Esophagus squamous epithelium (tissue), 5 donors: ENCODE data around the gene TMA7. TPM values are rescaled to one million over a fixed set of nuclear protein-coding genes. Genes with fewer than 3 reads are reported as not detected.
A peak's percentile ranks its signal among the peaks of the same experiment; 100 is the strongest.
"Not testable (repeated sequence)": the region's sequence is repeated elsewhere in the genome, so short reads cannot be mapped to it uniquely, and the experiment has no call there.

ENCODE experiments used
- DNase-seq: peaks from one replicate; lab custom pipeline; 2025; lab: John Stamatoyannopoulos, UW
- H3K27ac ChIP-seq, 4 donors: fragments of 200-600 bp; sonication (generic); one replicate each; pipeline ENCODE4 v1.5.1; 2016 to 2019; ENCODE audit warnings: mild to moderate bottlenecking in 1 of 4
- H3K27me3 ChIP-seq, 4 donors: fragments of 200-600 bp; sonication (generic); 1 replicate in 3 of 4; 2 replicates in 1 of 4; pipeline versions ENCODE4 v1.5.1 to v1.6.0; 2017 to 2021; ENCODE audit warnings: antibody characterized with exemption in 1 of 4
- H3K36me3 ChIP-seq, 3 donors: fragments of 200-600 bp; sonication (generic); one replicate each; pipeline ENCODE4 v1.5.1; 2016 to 2019
- H3K4me1 ChIP-seq, 3 donors: fragments of 200-600 bp; sonication (generic); one replicate each; pipeline ENCODE4 v1.5.1; 2017 to 2019
- H3K4me3 ChIP-seq, 4 donors: fragments of 200-600 bp; sonication (generic); 1 replicate in 3 of 4; 2 replicates in 1 of 4; pipeline ENCODE4 v1.5.1; 2016 to 2019; ENCODE audit warnings: mild to moderate bottlenecking in 2 of 4, moderate library complexity in 1 of 4
- H3K9me3 ChIP-seq, 3 donors: fragments of 200-600 bp; sonication (generic); one replicate each; pipeline ENCODE4 v1.5.1; 2016 to 2019
- CTCF ChIP-seq, 6 experiments: fragments of 450-650 bp in 4 of 6; fragments of 200-600 bp in 2 of 6; sonication (generic) in 2 of 6; IDR thresholded peaks; one replicate each; pipeline ENCODE4 v1.5.1; 2016 to 2019; ENCODE audit warnings: antibody characterized with exemption in 6 of 6, mild to moderate bottlenecking in 4 of 6, moderate library complexity in 4 of 6
- POLR2A ChIP-seq, 4 donors: fragments of 450-650 bp; IDR thresholded peaks; one replicate each; pipeline ENCODE4 v1.6.1; 2017; ENCODE audit warnings: antibody characterized with exemption in 4 of 4, mild to moderate bottlenecking in 4 of 4, moderate library complexity in 3 of 4
- whole genome bisulfite sequencing, 2 donors: methylation state at CpG; one replicate each; pipeline ENCODE4 v1.1.5; 2018; 5-methylcytosine and 5-hydroxymethylcytosine counted together
- intact Hi-C: fragments of 100-400 bp; cut with DNase I; formaldehyde crosslinking; loops from one replicate; pipeline ENCODE4 v1.15.0; 2022
- total RNA-seq, 4 donors: library from RNA; depleted of rRNA; stranded (reverse); fragments of >200 nt; gene quantifications; one replicate each; pipeline ENCODE4 v1.1.0, GENCODE V29; 2016
- donor health status: DM: yes; HTN: yes; CAD: no.

Gene TMA7
- total RNA-seq, 4 donors from 2014 or later: 293 to 431 (median 357) TPM

- 86 to 100% methylated on average over 1 of the region's 1 CpG for WGBS, 2 donors
- TF ChIP-seq POLR2A (IDR thresholded peaks at IDR 0.05): no peak
- intact Hi-C loops: no loop called here
- Histone ChIP-seq H3K27me3 (no peaks in the 10 kb centered on the region), H3K9me3 (no peaks in the 10 kb centered on the region), H3K27ac (no peak overlapping the region), H3K36me3 (peaks cover 0 to 59% (median 10%) of the 10 kb centered on the region in 3 donors), H3K4me1 (peaks cover 10 to 25% (median 11%) of the 10 kb centered on the region in 3 donors), H3K4me3 (no peak overlapping the region)
- DNase-seq: no peak
These were observed 11.2 kb downstream of the TMA7 start for GRCh38 chr3:48451270-48451669.

- H3K4me1 ChIP-seq: peaks cover 0 to 8% (median 7%) of the 10 kb centered on the region in 3 donors
- DNase-seq: no peak
- intact Hi-C loops: no loop called here
- no peak overlapping the region for H3K4me3 ChIP-seq
- peaks cover 0 to 100% (median 35%) of the 10 kb centered on the region in 3 donors for H3K36me3 ChIP-seq
- 100% methylated on average over 1 of the region's 1 CpG; no CpG with 5 or more reads in 1 of the 2 donors for WGBS, 2 donors
- no peak for TF ChIP-seq CTCF (IDR thresholded peaks at IDR 0.05)
- TF ChIP-seq POLR2A (IDR thresholded peaks at IDR 0.05): no peak
- no peaks in the 10 kb centered on the region for H3K27me3 ChIP-seq
- no peaks in the 10 kb centered on the region for H3K9me3 ChIP-seq
- no peak overlapping the region for H3K27ac ChIP-seq
These were observed 16.4 kb downstream of the TMA7 start for GRCh38 chr3:48456456-48456855.

- H3K4me3 ChIP-seq: no peak overlapping the region
- intact Hi-C loops: no loop called here
- H3K27ac ChIP-seq: peak overlapping the region in 1 of 4 donors; percentile 15
- 33 to 44% methylated on average over 1 to 3 of the region's 3 CpGs for WGBS, 2 donors
- H3K4me1 ChIP-seq: peaks cover 0 to 9% (median 7%) of the 10 kb centered on the region in 3 donors
- H3K27me3 ChIP-seq: no peaks in the 10 kb centered on the region
- TF ChIP-seq CTCF (IDR thresholded peaks at IDR 0.05) (no peak), POLR2A (IDR thresholded peaks at IDR 0.05) (no peak)
- no peaks in the 10 kb centered on the region for H3K9me3 ChIP-seq
- H3K36me3 ChIP-seq: peaks cover 0 to 97% (median 40%) of the 10 kb centered on the region in 3 donors
- no peak for DNase-seq
These were observed 19.3 kb downstream of the TMA7 start for GRCh38 chr3:48459331-48459730.

- intact Hi-C loops: loop anchor here (5.0 kb wide), 1 partner anchor 92 kb away; no protein-coding TSS in a partner anchor
- Histone ChIP-seq H3K27ac (peak overlapping the region in 1 of 4 donors; percentile 15), H3K4me3 (no peak overlapping the region), H3K27me3 (no peaks in the 10 kb centered on the region), H3K4me1 (peaks cover 5 to 15% (median 10%) of the 10 kb centered on the region in 3 donors), H3K9me3 (no peaks in the 10 kb centered on the region), H3K36me3 (peaks cover 0 to 97% (median 42%) of the 10 kb centered on the region in 3 donors)
- no peak for TF ChIP-seq CTCF (IDR thresholded peaks at IDR 0.05)
- TF ChIP-seq POLR2A (IDR thresholded peaks at IDR 0.05): no peak
- DNase-seq: no peak
- 57 to 58% methylated on average over 4 to 6 of the region's 7 CpGs for WGBS, 2 donors
These were observed 19.9 kb downstream of the TMA7 start for GRCh38 chr3:48459773-48460516.

GRCh38 chr3:48460517-48460902 lies 20.5 kb downstream of the TMA7 start:
- no peak for DNase-seq
- no peak overlapping the region for H3K27ac ChIP-seq
- H3K27me3 ChIP-seq: no peaks in the 10 kb centered on the region
- no peaks in the 10 kb centered on the region for H3K9me3 ChIP-seq
- no peak overlapping the region for H3K4me3 ChIP-seq
- peaks cover 0 to 92% (median 39%) of the 10 kb centered on the region in 3 donors for H3K36me3 ChIP-seq
- peaks cover 10 to 21% (median 15%) of the 10 kb centered on the region in 3 donors for H3K4me1 ChIP-seq
- WGBS, 2 donors: 63 to 80% methylated on average over 2 to 3 of the region's 3 CpGs
- intact Hi-C loops: loop anchor here (5.0 kb wide), 1 partner anchor 92 kb away; no protein-coding TSS in a partner anchor
- no peak for TF ChIP-seq CTCF (IDR thresholded peaks at IDR 0.05)
- no peak for TF ChIP-seq POLR2A (IDR thresholded peaks at IDR 0.05)

- H3K27me3 ChIP-seq, H3K9me3 ChIP-seq, DNase-seq, H3K4me3 ChIP-seq, H3K27ac ChIP-seq: not testable (repeated sequence)
- Histone ChIP-seq H3K36me3 (peaks cover 0 to 80% (median 39%) of the 10 kb centered on the region in 3 donors), H3K4me1 (peaks cover 16 to 33% (median 21%) of the 10 kb centered on the region in 3 donors)
- WGBS, 2 donors: 69 to 84% methylated on average over 7 of the region's 7 CpGs
- intact Hi-C loops: loop anchor here (5.0 kb wide), 1 partner anchor 91 kb away; no protein-coding TSS in a partner anchor
These were observed 21.7 kb downstream of the TMA7 start for GRCh38 chr3:48461767-48462166.
